Brain (organoid and tissue), 1 donor: Measurements from ENCODE around the gene OR52E4. TPM values are rescaled to one million over a fixed set of nuclear protein-coding genes. Genes with fewer than 3 reads are reported as not detected.

Source experiments
- polyA plus RNA-seq: library from polyadenylated mRNA; stranded (reverse); fragments of 350-450 nt; fragmentation: Illumina TruSeq; extraction: RNeasy Lipid Tissue Mini Kit (QIAGEN cat#74804); gene quantifications from one replicate; pipeline ENCODE4 v1.2.3, GENCODE V29; 2015; ENCODE audit warnings: low read depth, low replicate concordance; ENCODE audit not compliant: insufficient read depth

Gene OR52E4
- polyA plus RNA-seq, 1 donor from 2014 or later: not detected

Other genes starting within 250 kb of the OR52E4 start
- gene TRIM5, start 195.6 kb upstream of the OR52E4 start, polyA plus RNA-seq: 1.3 TPM
- 4.5 TPM for gene TRIM22, start 190.8 kb upstream of the OR52E4 start, polyA plus RNA-seq
- not detected for gene OR56B1, start 144.2 kb upstream of the OR52E4 start, polyA plus RNA-seq
- gene OR52N4, start 126.4 kb upstream of the OR52E4 start, polyA plus RNA-seq: not detected
- gene OR52N5, start 97.3 kb upstream of the OR52E4 start, polyA plus RNA-seq: not detected
- not detected for gene OR52N1, start 89.4 kb upstream of the OR52E4 start, polyA plus RNA-seq
- gene OR52N2, start 71.7 kb upstream of the OR52E4 start, polyA plus RNA-seq: not detected
- not detected for gene OR52E6, start 38.7 kb upstream of the OR52E4 start, polyA plus RNA-seq
- not detected for gene OR52E8, start 22.9 kb upstream of the OR52E4 start, polyA plus RNA-seq
- gene OR52E5, start 12.6 kb downstream of the OR52E4 start, polyA plus RNA-seq: not detected
- not detected for gene OR56A3, start 61.6 kb downstream of the OR52E4 start, polyA plus RNA-seq
- not detected for gene OR56A5, start 87.9 kb downstream of the OR52E4 start, polyA plus RNA-seq
- not detected for gene OR52L1, start 106.4 kb downstream of the OR52E4 start, polyA plus RNA-seq
- not detected for gene OR56A4, start 126.3 kb downstream of the OR52E4 start, polyA plus RNA-seq
- not detected for gene OR56A1, start 150.1 kb downstream of the OR52E4 start, polyA plus RNA-seq
- gene OR56B4, start 227.1 kb downstream of the OR52E4 start, polyA plus RNA-seq: not detected